Upper lobe of left lung (tissue), 6 donors: ENCODE results near the gene SLFN11. TPM values are rescaled to one million over a fixed set of nuclear protein-coding genes. Genes with fewer than 3 reads are reported as not detected.

Experiments
- ATAC-seq, 2 donors: fragments of 200-7000 bp; cut with Tn5 transposase; one replicate each; pipeline ENCODE4 v1.9.1; 2022; ENCODE audit warnings: mild to moderate bottlenecking in 2 of 2, moderate library complexity in 2 of 2; ENCODE audit not compliant: low FRiP score in 2 of 2
- DNase-seq, 2 donors: peaks; one replicate each; pipeline ENCODE4 v3.0.0-alpha.2; 2019 to 2020
- H3K27ac ChIP-seq, 4 donors: fragments of 200-600 bp; sonication (generic); one replicate each; pipeline ENCODE4 v1.5.1; 2016 to 2019
- H3K27me3 ChIP-seq, 4 donors: fragments of 200-600 bp; sonication (generic); one replicate each; pipeline ENCODE4 v1.5.1; 2017 to 2019
- H3K36me3 ChIP-seq, 4 donors: fragments of 200-600 bp; sonication (generic); one replicate each; pipeline ENCODE4 v1.5.1; 2016 to 2019
- H3K4me1 ChIP-seq, 4 donors: fragments of 200-600 bp; sonication (generic); one replicate each; pipeline ENCODE4 v1.5.1; 2018 to 2019
- H3K4me3 ChIP-seq, 4 donors: fragments of 200-600 bp; sonication (generic); one replicate each; pipeline ENCODE4 v1.5.1; 2017 to 2019; ENCODE audit warnings: mild to moderate bottlenecking in 2 of 4, moderate library complexity in 1 of 4
- H3K9me3 ChIP-seq, 4 donors: fragments of 200-600 bp; sonication (generic); one replicate each; pipeline ENCODE4 v1.5.1; 2018 to 2019
- EP300 ChIP-seq, 4 donors: sonication (generic); formaldehyde crosslinking; IDR thresholded peaks; one replicate each; pipeline ENCODE4 v1.5.1; 2017; ENCODE audit warnings: antibody characterized with exemption in 4 of 4, control low read depth in 2 of 4
- POLR2A ChIP-seq, 4 donors: fragments of 450-650 bp; IDR thresholded peaks; one replicate each; pipeline ENCODE4 v1.5.1; 2016 to 2017; ENCODE audit warnings: antibody characterized with exemption in 4 of 4, mild to moderate bottlenecking in 2 of 4
- POLR2AphosphoS5 ChIP-seq, 2 donors: sonication (generic); formaldehyde crosslinking; IDR thresholded peaks; one replicate each; pipeline ENCODE4 v1.5.1; 2017; ENCODE audit warnings: antibody characterized with exemption in 2 of 2
- WGBS, 2 donors: methylation state at CpG; one replicate each; pipeline ENCODE4 v1.1.5; 2017 to 2018; 5-methylcytosine and 5-hydroxymethylcytosine counted together
- total RNA-seq, 6 donors: library from RNA; depleted of rRNA in 4 of 6; stranded (reverse); fragments of >200 nt in 4 of 6; gene quantifications; one replicate each; pipeline versions ENCODE4 v1.1.0 to v1.2.1, GENCODE V29; 2016 to 2021
- TF ChIP-seq, protein P1 (sequence below), 6 experiments: fragments of 450-650 bp in 4 of 6; fragments of 200-600 bp in 2 of 6; sonication (generic) in 2 of 6; IDR thresholded peaks; one replicate each; pipeline ENCODE4 v1.5.1; 2016 to 2019; ENCODE audit warnings: antibody characterized with exemption in 6 of 6
- donor health status: DM: no; HTN: no; CAD: no; lungs with moderate emphysema.
- donor health status: DM: no; HTN: yes; CAD: no; lungs with severe emphysema.

SLFN11 gene
- total RNA-seq, 6 donors from 2014 or later = 33.6 to 101 (median 57.0) TPM

DNA sequence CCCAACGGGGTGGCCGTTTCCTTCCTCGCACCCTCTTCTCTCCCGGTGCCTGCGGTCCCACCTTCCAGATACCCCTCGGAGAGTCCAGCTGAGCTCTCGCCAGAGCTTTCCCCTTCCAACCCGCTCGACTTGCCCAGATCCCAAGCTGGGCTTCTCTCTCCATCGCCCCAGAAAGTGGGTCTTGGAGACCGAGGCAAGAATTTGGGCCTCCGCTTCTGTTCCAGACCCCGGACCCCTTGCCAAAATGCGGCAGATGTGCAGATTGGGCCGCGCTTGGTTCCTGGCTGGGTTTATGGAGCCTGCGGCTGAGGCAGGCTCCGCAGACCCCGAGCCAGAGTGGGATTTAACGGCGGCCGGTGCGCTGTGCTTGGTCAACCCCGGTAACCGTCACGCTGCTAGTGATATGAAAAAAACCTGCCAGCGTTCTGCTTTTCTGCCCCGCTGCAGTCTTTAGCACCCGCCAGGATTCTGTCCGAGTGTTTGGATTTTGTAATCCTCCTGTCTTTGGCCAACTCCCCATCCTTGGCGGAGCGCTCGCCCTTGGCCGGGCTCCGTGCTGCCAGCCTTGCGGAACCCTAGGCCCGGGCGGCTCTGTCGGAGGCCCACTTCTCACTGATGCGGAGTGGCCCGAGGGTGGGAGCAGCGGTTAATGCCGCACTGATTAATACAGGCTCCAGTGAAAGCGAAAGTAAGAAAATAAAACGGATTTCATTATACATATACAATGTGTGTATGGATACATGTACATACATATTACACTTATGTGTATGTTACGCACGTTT, 754 bp upstream of the SLFN11 start:
- Histone ChIP-seq H3K9me3 (peaks cover 0 to 3% (median 0%) of the 10 kb centered on the region in 4 donors), H3K27ac (peak overlapping the region; percentile 94 to 98 (median 97)), H3K4me1 (peaks cover 20 to 50% (median 34%) of the 10 kb centered on the region in 4 donors), H3K4me3 (peak overlapping the region; percentile 59 to 77 (median 64)), H3K27me3 (peaks cover 0 to 3% (median 0%) of the 10 kb centered on the region in 4 donors), H3K36me3 (no peaks in the 10 kb centered on the region)
- TF ChIP-seq, protein P1, sequence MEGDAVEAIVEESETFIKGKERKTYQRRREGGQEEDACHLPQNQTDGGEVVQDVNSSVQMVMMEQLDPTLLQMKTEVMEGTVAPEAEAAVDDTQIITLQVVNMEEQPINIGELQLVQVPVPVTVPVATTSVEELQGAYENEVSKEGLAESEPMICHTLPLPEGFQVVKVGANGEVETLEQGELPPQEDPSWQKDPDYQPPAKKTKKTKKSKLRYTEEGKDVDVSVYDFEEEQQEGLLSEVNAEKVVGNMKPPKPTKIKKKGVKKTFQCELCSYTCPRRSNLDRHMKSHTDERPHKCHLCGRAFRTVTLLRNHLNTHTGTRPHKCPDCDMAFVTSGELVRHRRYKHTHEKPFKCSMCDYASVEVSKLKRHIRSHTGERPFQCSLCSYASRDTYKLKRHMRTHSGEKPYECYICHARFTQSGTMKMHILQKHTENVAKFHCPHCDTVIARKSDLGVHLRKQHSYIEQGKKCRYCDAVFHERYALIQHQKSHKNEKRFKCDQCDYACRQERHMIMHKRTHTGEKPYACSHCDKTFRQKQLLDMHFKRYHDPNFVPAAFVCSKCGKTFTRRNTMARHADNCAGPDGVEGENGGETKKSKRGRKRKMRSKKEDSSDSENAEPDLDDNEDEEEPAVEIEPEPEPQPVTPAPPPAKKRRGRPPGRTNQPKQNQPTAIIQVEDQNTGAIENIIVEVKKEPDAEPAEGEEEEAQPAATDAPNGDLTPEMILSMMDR (IDR thresholded peaks at IDR 0.05) = no peak
- TF ChIP-seq POLR2AphosphoS5 (IDR thresholded peaks at IDR 0.05) = peak in 1 of 2 donors; percentile 9
- TF ChIP-seq POLR2A (IDR thresholded peaks at IDR 0.05) = peak in 1 of 4 donors; percentile 31
- WGBS, 2 donors = 1% methylated on average over 27 to 47 of the region's 47 CpGs
- DNase-seq (peak; percentile 42 to 90), ATAC-seq (peak; percentile 80 to 86)

DNA sequence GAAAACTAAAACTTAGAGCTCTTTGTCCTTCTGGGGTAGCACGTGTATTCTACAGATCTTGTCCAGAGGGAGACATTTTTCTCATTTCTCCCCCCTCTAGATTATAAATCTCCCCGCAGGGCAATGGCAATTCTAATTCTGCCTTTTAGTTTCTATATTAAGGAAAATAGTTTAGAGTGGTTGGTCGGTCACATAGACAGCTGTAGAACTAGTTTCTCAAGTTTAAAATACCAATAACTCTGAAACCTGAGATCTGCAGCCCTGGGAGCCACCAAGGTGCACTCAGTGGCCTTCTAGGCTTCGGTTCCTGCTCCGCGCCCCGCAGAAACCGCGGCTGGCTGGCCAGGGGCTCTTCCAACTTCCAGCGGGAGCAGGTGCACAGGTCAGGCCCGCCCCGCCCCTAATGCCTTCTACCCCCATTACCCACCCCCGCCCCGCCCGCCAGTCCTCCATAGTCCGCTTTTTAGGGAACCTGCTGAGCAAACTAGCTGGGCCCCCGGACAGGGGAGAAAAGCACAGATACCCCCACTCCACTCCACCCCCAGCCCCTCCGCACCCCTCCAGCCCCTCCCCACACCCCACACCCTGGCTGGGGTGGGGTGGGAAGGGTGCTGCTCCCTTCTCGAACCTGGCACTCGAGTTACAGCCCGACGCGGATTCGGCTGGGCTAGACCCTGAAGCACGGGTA, 431 bp downstream of the SLFN11 start:
- TF ChIP-seq, protein P1 (IDR thresholded peaks at IDR 0.05) = no peak
- TF ChIP-seq POLR2A (IDR thresholded peaks at IDR 0.05) (no peak), EP300 (IDR thresholded peaks at IDR 0.05) (no peak), POLR2AphosphoS5 (IDR thresholded peaks at IDR 0.05) (no peak)
- H3K36me3 ChIP-seq = peaks cover 0 to 5% (median 0%) of the 10 kb centered on the region in 4 donors
- peaks cover 27 to 61% (median 42%) of the 10 kb centered on the region in 4 donors for H3K4me1 ChIP-seq
- peak overlapping the region; percentile 94 to 98 (median 97) for H3K27ac ChIP-seq
- 4 to 6% methylated on average over 3 to 16 of the region's 25 CpGs for WGBS, 2 donors
- DNase-seq (peak in 1 of 2 donors; percentile 83), ATAC-seq (peak in 1 of 2 donors; percentile 27)
- peak overlapping the region; percentile 59 to 77 (median 64) for H3K4me3 ChIP-seq
- peaks cover 0 to 3% (median 0%) of the 10 kb centered on the region in 4 donors for H3K27me3 ChIP-seq
- H3K9me3 ChIP-seq = peaks cover 0 to 3% (median 0%) of the 10 kb centered on the region in 4 donors

DNA sequence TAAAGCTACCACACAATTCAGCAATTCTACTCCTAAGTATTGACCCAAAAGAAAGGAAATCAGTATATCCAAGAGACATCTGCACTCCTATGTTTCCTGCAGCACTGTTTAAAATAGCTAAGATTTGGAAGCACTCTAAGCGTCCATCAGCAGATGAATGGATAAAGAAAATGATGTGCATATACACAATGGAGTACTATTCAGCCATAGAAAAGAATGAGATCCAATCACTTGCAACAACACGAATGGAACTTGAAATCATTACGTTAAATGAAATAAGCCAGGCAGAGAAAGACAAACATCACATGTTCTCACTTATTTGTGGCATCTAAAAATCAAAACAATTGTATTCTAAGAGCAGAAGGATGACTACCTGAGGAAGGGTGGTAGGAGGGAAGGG, 1.5 kb downstream of the SLFN11 start:
- Histone ChIP-seq H3K27ac (no peak overlapping the region), H3K4me1 (peaks cover 25 to 56% (median 38%) of the 10 kb centered on the region in 4 donors), H3K36me3 (peaks cover 0 to 5% (median 0%) of the 10 kb centered on the region in 4 donors), H3K4me3 (peak overlapping the region in 1 of 4 donors; percentile 77), H3K9me3 (peaks cover 0 to 3% (median 0%) of the 10 kb centered on the region in 4 donors), H3K27me3 (peaks cover 0 to 3% (median 0%) of the 10 kb centered on the region in 4 donors)
- no peak for TF ChIP-seq EP300 (IDR thresholded peaks at IDR 0.05)
- TF ChIP-seq, protein P1 (IDR thresholded peaks at IDR 0.05) = no peak
- TF ChIP-seq POLR2AphosphoS5 (IDR thresholded peaks at IDR 0.05) = no peak
- DNase-seq (no peak), ATAC-seq (no peak)
- WGBS, 2 donors = 66 to 74% methylated on average over 3 of the region's 3 CpGs

DNA sequence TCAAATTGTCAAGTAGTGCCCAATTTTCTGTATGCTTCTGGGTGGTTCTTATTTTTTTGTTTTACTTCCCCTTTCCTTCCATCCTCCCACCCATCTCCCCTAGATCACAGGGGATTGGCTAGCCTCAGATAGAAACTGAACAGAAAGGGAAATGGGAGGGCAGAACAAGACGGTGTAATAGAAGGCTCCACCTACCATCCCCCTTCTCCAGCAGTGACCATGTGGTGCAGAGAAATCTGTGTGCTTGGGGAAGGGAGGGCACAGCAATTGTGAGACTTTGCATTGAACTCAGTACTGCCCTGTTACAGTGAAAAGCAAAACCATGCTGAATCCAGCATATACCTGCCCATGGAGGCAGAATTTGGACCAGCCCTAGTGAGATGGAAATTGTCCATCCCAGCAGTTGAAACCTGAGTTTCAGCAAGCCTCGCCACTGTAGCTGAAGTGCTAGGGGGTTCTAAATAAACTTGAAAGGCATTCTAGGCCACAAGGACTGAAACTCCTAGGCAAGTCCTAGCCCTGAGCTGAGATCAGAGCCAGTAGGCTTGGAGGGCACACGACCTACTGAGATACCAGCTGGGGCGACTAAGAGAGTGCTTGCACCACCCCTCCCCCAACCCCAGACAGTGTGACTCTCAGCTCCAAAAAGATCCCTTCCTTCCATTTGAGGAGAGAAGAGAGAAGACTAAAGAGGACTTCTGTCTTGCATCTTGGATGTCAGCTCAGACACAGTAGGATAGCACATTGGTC, 5.2 kb downstream of the SLFN11 start:
- H3K36me3 ChIP-seq = peaks cover 0 to 11% (median 2%) of the 10 kb centered on the region in 4 donors
- H3K9me3 ChIP-seq = peaks cover 0 to 3% (median 0%) of the 10 kb centered on the region in 4 donors
- no peak overlapping the region for H3K4me3 ChIP-seq
- WGBS, 2 donors = 59 to 63% methylated on average over 4 of the region's 4 CpGs
- H3K4me1 ChIP-seq = peaks cover 12 to 33% (median 19%) of the 10 kb centered on the region in 4 donors
- ATAC-seq (peak; percentile 79 to 92), DNase-seq (peak in 1 of 2 donors; percentile 42)
- H3K27me3 ChIP-seq = peaks cover 0 to 2% (median 0%) of the 10 kb centered on the region in 4 donors
- TF ChIP-seq POLR2A (IDR thresholded peaks at IDR 0.05) = no peak
- TF ChIP-seq, protein P1 (IDR thresholded peaks at IDR 0.05) = no peak
- no peak for TF ChIP-seq EP300 (IDR thresholded peaks at IDR 0.05)
- no peak for TF ChIP-seq POLR2AphosphoS5 (IDR thresholded peaks at IDR 0.05)
- H3K27ac ChIP-seq = peak overlapping the region in 2 of 4 donors; percentile 40 to 41
